GM19043 (cell line): ENCODE data around the gene ACSL6.
"Not testable (repeated sequence)": the region's sequence is repeated elsewhere in the genome, so short reads cannot be mapped to it uniquely, and the experiment has no call there.

ENCODE experiments used
- ATAC-seq: cut with Tn5 transposase; IDR thresholded peaks from one replicate; pipeline ENCODE4 v1.9.1; 2021; ENCODE audit warnings: low read depth; ENCODE audit not compliant: unreplicated experiment

Gene ACSL6

DNA sequence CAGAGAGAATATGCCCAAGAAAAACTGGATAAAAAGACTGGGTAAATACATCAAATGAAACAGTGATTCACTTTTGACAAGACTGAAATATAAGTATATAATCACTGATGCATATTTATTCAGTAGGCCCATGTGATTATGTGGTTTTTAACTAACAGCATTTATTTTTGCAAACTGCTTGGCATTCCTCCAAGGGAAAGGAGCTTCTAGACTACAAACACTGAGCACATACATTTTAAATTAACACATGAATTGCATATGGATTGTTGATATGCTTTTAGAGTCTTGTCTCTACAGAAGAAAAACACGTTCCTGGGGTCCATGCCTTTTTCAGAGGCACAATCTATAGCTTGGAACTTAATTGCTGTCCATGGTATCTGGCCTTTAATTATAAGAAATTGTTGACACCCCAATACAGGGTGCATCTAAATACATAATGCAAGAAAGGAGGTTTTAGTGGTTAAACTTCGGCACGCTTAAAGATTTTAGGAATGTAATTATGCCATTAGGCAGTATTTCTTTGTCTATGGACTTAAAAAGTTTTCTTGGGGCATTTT is 59.1 kb downstream of the ACSL6 start:
- no peak for ATAC-seq

DNA sequence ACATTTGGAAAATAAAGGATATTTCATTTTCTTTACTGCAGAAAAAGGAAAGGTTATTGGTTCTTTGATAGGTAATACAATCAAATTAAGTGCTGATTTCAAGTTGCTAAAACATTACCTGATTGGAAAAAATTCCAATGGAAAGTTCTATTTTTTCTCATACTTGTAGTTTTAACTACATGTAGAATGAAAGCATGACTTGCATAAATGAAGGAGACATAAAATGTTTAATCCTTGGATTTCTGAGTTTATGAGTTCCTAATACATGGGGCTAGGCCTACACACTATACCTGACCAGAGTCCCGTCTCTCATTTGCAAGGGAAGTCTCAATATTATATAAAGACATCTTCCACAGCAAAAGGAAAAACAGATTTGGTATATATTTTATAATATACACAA is 60.8 kb downstream of the ACSL6 start:
- ATAC-seq, result no peak

DNA sequence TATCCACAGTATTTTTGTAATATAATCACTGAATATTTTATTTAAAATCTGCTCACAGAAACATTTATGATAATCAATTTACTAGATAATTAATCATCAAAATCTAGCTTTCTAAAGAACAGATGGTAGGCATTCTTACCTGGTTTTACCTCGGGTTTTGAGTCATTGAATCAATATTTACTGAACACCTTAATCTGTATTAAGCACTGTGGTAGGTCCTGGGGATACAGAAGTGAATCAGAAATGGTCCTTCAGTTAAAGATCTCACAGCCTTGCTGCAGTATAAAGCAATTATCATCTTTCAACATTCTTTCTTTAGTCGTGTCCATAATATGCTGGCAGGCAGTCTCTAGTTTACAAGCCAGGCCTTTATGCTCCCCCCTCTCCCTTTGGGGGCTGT is 64.0 kb downstream of the ACSL6 start:
- no peak for ATAC-seq

DNA sequence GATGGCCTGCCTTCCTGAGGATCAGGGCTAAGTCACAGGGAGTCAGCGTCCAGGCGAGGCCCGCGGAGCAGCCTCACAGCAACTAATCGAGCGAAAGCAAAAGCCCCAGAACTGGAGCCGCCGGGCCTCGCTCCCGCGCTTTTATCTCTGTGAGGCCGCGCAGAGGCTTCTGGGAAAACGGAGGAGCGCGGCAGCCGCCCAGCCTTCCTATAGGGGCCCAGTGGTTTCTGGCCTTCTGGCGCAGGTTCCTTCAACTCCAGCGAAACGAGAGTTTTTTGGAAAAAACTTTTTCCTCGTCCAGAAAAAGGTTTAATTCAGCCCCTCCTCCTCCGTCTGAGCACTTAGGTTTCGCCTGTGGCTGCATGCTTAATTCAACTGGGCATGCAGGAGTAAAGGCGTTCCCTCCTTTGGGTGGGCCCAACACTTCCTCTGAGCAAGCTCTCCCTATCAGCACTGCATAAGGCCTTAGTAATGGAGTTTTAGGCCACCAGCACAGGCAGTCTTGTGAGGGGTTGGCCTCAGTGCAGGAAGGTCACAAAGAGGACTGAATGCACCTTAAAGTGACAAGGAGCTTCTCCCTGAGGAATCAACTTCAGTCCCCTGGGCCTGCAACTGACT is 65.8 kb downstream of the ACSL6 start, which contains the start of gene MEIKIN:
TSS of gene MEIKIN (minus strand) at position 113 of the 618 bp plus-strand sequence. CDS start 158 bp downstream, outside the sequence.
- ATAC-seq, result no peak

DNA sequence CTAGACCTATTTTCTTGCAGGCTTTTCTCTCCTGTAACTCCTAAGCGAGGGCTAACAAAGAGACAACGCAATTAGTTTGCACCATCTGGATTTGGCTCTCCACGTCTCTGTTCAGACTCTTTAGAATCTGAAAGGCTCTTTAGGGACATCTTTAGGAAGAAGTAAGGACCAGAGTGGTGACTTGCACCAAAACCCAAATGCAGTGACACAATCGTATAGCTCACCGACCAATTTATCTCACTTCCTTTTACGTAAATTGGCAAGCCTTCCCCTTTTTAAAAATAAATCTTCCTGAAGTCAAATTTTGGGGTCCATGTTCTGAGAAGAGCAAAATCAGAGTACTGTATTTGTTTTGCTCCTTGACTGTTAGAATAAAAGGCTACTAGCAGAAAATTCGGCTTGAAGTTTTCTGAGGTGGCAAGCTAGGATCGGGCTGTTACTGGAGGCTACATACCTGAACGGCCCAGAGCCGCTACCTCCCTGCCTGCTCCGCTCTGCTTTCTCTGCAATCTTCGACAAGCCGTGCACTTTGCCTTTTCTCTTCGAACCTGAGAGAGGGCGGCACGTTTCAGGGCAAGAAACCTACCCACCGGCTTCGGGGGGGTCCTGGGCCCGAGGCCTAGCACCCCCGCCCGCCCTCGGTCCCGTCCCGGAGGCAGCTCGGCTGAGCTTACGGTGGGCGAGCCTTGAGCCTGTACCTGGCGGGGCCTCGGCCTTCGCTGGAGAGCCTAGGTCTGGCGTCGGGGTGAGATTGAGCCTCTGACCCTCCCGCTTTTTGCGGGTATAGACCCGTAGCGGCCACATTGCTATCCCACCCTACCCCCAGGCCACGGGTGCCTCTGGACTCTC is 66.5 kb downstream of the ACSL6 start:
- ATAC-seq, result no peak

DNA sequence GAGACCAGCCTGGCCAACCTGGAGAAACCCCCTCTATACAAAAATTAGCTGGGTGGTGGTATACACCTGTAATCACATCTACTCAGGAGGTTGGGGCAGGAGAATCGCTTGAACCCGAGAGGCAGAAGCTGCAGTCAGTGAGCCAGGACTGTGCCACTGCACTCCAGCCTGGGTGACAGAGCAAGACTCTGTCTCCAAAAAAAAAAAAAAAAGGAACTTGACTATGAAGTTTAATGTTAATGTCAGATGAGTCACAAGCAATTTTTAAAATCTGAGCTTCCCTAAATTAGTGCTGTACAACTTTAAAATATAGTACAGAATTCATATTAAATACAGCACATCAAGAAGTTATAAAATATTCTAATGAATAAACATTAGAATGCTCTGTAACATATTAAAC is 67.5 kb downstream of the ACSL6 start:
- ATAC-seq, result no peak

DNA sequence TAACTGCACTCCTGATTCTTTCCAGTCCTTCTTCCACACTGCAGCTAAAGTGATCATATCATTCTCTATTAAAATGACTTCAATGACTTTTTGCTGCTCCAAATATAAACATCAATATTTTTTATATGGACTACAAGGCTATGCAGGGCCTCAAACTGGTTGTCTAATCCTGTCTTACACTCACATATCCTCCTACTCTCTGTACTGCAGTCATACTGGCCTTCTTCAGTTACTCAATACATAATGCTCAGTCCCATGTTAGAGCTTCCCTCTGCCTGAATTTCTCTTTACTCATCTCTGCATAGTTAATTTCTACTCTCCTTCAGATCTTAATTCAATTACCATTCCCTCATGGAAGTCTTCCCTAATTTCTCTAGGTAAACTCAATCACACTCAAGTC is 69.4 kb downstream of the ACSL6 start:
- ATAC-seq, result no peak

DNA sequence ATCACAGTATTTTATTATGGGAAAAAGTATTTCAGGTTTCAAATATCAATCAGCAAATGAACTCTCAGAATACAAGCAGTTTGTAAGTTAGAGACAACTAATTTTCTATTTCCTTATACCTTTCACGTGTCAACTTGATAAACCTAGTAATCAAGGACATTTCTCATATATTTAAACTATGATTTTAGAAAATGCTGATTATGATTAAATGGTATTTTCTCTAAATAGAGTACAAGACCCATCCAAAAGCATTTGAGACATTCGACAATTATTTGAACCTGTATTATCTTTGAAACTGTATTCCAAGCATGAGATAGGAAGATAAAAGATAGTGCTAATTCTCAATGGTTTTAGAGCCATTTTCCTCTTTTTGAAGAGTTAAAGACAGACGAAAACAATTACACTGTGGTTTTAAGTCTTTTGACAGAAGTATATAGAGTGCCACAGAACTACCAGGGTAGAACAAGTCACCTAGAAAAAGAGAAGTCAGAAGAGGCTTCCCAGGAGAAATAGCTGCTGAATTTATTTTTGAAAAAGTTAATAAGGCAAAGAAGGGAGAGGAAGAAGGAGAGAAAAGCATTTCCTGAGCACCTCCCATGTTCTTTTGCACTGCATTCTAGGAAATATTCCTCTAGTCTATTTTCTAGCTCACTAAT is 71.6 kb downstream of the ACSL6 start:
- ATAC-seq, result no peak

DNA sequence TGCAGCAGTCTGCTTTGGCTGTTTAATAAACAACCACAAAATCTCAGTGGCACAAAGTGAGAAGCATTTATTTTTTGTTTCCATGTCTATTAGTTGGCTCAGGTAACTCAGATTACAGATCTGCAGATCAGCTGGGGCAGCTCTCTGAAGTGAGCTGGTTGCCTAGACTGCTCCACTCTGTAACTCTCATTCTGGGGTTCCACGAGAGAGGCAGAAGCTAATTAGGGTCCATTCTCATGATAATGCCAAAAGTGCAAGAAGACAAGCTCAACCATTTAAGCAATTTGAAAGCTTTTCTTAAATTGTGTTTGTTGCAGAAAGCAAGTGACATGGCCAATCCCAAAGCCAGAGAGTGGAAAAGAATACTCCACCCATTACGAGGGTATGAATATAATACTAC is 79.2 kb downstream of the ACSL6 start:
- no peak for ATAC-seq

DNA sequence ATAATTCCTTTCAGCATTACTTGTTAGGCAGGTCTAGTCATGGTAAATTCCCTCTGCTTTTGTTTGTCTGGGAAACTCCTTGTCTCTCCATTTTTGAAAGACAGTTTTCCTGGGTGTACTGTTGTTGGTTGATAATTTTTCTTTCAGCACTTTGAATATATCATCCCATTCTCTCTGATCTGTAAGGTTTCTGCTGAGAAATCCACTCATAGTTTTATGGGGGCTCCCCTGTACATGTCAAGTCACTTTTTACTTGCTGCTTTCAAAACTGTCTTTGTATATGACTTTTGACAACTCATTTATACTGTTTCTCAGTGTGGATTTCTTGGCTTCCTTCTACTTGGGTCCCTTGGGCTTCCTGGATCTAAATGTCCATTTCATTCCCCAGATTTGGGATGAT is 82.5 kb downstream of the ACSL6 start:
- no peak for ATAC-seq

DNA sequence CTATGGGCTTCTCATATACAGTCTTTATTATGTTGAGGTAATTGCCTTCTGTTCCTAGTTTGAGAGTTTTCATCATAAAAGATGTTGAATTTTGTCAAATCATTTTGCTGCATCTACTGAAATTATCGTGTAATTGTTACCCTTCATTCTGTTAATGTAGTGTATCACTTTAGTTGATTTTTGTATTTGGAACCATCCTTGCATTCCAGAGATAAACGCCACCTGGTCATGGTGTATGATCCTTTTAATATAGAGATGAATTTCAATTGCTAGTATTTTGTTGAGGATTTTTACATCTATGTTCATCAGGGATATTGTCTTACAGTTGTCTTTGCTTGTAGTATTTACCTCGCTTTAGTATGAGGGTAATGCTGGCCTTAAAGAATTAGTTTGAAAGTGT is 85.3 kb downstream of the ACSL6 start:
- no peak for ATAC-seq

DNA sequence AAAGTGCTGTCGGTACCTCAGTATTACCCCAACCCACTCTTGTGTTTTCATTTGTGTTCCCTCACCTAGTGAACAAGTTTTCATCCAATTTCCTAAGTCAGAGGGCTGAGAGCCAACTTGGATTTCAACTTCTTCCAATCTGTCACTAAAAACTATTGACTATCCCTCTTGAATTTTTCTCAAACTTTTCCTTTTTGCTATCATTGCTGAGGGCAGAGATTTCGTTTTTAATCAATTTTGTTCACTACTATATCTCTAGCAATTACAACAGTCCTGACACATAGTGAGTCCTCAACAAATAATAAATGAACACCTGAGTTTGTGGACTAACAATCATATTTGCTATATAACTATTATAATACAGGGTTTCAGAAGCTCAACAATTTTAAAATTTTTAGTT is 95.0 kb downstream of the ACSL6 start:
- no peak for ATAC-seq

DNA sequence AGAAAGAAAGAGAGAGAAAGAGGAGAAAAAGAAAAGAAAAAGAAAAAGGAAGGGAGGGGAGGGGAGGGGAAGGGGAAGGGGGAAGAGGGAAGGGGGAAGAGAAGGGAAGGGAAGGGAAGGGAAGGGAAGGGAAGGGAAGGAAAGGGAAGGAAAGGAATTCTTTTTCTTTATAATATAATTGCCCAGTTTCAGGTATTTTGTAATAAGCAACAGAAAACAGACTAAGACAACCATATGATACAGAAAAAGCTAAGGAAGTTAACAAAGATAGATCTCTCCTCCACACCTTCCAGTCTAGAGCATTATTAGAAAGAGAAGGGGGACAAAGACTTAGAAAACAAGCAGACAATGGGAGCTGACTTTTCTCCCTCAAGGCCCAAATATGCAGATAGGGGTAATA is 97.0 kb downstream of the ACSL6 start:
- ATAC-seq, result no peak

DNA sequence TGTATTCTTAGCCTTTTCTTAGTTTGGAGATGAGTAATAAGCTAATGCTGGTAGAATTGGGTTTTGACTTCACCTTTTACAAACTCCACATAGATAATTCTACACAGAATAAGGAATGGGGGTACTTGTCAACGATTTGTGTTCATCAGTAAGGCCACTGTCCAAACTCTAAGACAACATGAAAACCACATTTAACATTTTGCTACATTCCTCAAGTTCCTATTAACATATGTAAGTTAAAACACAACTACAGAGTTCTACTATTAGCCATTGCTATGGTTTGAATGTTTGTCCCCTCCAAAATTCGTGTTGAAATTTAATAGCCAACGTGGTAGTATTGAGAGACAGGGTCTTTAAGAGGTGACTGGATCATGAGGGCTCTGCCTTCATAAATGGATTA is 97.9 kb downstream of the ACSL6 start:
- ATAC-seq, result no peak

DNA sequence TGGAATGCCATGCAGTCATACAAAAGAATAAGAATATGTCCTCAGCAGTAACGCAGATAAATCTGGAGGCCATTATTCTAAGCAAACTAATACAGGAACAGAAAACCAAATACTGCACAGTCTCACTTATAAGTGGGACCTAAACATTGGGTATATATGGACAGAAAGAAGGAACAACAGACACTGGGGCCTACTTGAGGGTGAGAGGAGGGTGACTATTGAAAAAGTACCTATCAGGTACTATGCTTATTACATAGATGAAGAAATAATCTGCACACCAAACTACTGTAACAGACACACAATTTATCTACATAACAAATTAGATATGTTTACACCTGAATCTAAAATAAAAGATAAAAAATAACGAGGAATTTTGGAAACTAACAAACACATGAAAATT is 104.8 kb downstream of the ACSL6 start:
- no peak for ATAC-seq

DNA sequence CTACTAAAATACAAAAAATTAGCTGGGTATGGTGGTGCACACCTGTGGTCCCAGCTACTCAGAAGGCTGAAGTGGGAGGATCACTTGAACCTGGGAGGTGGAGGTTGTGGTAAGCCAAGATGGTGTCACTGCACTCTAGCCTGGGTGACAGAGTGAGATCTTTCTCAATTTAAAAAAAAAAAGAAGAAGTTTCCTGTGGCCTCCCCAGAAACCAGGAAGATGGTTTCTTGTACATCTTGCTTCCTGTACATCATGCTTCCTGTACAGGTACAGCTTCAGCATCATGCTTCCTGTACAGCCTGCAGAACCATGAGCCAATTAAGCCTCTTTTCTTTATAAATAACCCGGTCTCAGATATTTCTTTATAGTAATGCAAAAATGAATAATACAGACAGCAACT is 109.2 kb downstream of the ACSL6 start:
- ATAC-seq, result not testable (repeated sequence)
